ENCODE measurements around the gene SQOR. TPM values are rescaled to one million over a fixed set of nuclear protein-coding genes. Genes with fewer than 3 reads are reported as not detected.

SQOR gene
- total and polyA plus RNA-seq, 2 donors = 33.5 to 34.0 TPM

DNA sequence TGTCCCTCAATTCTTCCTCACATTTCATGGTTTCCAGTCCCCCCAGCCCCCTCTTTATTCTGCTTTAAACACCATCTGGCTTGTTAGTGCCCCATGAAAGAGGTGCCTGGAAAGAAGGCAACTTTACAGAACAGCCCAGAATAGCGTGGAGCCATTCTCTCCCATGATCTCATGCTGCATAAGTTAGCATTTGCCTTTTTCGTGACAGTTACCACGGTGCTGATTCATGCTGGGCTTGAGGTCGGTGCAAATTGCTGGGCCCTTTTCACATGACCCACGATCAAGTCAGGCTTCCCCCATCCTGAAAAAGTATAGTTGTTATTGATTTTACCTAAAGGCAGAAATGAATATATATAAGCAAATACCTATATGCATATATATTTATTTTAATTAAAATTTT lies 29.6 kb downstream of the SQOR start:
- Histone ChIP-seq H3K4me3 (ENCODE audit: low read length in 2 of 2) (no peak overlapping the region), H3K36me3 (ENCODE audit: control insufficient read depth in 2 of 2, insufficient read depth in 2 of 2, low read length in 1 of 2) (peaks cover 0 to 21% of the 10 kb centered on the region in 2 donors), H3K9me3 (ENCODE audit: control insufficient read depth in 2 of 2, insufficient read depth in 1 of 2, low read length in 1 of 2) (no peaks in the 10 kb centered on the region), H3K27me3 (ENCODE audit: control insufficient read depth in 2 of 2, insufficient read depth in 1 of 2, low read length in 1 of 2) (no peaks in the 10 kb centered on the region), H3K27ac (ENCODE audit: low read depth in 1 of 2, low read length in 1 of 2) (no peak overlapping the region), H3K4me1 (ENCODE audit: control insufficient read depth in 2 of 2, insufficient read depth in 2 of 2, low read length in 2 of 2) (no peaks in the 10 kb centered on the region)
- 62% methylated on average over 5 of the region's 5 CpGs for WGBS
- DNase-seq (ENCODE audit: low read depth in 6 of 9, low spot score in 9 of 9) = no peak

DNA sequence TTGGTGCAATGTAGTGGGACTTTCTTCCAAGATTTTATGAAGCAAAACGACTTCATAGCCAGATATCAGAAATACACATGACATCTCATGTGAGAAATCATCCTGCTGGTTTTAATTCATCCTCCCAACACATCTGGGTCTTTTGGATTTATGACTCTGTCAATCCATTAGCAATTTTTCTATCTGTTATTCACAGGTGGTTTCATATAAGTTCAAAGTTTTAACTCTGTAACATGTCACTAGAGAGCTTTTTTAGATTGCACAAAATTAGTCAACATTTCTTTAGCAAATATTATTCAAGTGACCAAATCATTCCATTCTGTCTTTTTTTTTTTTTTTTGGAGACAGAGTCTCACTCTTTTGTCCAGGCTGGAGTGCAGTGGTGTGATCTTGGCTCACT lies 30.4 kb downstream of the SQOR start:
- 87% methylated on average over 1 of the region's 1 CpG for WGBS
- no peak for DNase-seq (ENCODE audit: low read depth in 6 of 9, low spot score in 9 of 9)

DNA sequence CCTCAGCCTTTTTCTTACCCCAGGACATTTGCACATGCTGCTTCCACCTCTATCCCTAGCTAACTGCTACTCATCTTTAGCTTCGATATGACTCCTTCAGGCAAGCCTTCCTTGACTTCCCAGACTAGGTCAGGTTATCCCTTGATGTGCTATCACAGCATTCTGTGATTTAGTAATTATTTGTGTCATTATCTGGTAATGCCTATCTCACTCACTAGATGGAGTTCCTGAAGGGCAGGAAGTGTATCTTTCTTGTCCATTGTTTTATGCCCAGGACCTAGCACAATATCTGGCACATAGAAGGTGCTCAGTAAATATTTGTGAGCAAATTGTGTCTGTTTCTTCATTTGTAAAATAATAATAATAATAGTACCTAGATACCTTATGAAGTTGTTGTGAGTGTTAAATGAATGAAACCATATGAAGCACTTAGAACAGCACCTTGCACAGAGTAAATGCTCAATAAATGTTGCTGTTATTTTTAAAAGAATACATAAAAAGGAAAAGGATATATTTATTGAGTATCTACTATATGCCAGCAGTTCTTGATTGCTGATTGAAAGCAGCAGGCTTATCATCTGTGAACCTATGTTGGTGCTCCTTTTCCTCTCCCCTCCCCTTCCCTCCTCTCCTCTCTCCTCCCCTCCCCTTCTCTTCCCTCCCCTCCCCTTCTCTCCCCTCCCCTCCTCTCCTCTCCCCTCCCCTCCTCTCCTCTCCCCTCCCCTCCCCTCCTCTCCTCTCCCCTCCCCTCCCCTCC lies 31.5 kb downstream of the SQOR start:
- DNase-seq (ENCODE audit: low read depth in 6 of 9, low spot score in 9 of 9) = no peak
- WGBS = 98% methylated on average over 1 of the region's 1 CpG
- no peak overlapping the region for H3K27ac ChIP-seq (ENCODE audit: low read depth in 1 of 2, low read length in 1 of 2)
- H3K27me3 ChIP-seq (ENCODE audit: control insufficient read depth in 2 of 2, insufficient read depth in 1 of 2, low read length in 1 of 2) = no peaks in the 10 kb centered on the region
- H3K4me1 ChIP-seq (ENCODE audit: control insufficient read depth in 2 of 2, insufficient read depth in 2 of 2, low read length in 2 of 2) = no peaks in the 10 kb centered on the region
- H3K4me3 ChIP-seq (ENCODE audit: low read length in 2 of 2) = no peak overlapping the region
- H3K9me3 ChIP-seq (ENCODE audit: control insufficient read depth in 2 of 2, insufficient read depth in 1 of 2, low read length in 1 of 2) = no peaks in the 10 kb centered on the region
- H3K36me3 ChIP-seq (ENCODE audit: control insufficient read depth in 2 of 2, insufficient read depth in 2 of 2, low read length in 1 of 2) = peaks cover 0 to 15% of the 10 kb centered on the region in 2 donors

More for the DNA sequence above, 30.4 kb downstream of the SQOR start:
- H3K36me3 ChIP-seq (ENCODE audit: control insufficient read depth in 2 of 2, insufficient read depth in 2 of 2, low read length in 1 of 2) = peaks cover 0 to 20% of the 10 kb centered on the region in 2 donors
- H3K4me3 ChIP-seq (ENCODE audit: low read length in 2 of 2) = no peak overlapping the region
- H3K4me1 ChIP-seq (ENCODE audit: control insufficient read depth in 2 of 2, insufficient read depth in 2 of 2, low read length in 2 of 2) = no peaks in the 10 kb centered on the region
- H3K27me3 ChIP-seq (ENCODE audit: control insufficient read depth in 2 of 2, insufficient read depth in 1 of 2, low read length in 1 of 2) = no peaks in the 10 kb centered on the region
- no peak overlapping the region for H3K27ac ChIP-seq (ENCODE audit: low read depth in 1 of 2, low read length in 1 of 2)
- H3K9me3 ChIP-seq (ENCODE audit: control insufficient read depth in 2 of 2, insufficient read depth in 1 of 2, low read length in 1 of 2) = no peaks in the 10 kb centered on the region

DNA sequence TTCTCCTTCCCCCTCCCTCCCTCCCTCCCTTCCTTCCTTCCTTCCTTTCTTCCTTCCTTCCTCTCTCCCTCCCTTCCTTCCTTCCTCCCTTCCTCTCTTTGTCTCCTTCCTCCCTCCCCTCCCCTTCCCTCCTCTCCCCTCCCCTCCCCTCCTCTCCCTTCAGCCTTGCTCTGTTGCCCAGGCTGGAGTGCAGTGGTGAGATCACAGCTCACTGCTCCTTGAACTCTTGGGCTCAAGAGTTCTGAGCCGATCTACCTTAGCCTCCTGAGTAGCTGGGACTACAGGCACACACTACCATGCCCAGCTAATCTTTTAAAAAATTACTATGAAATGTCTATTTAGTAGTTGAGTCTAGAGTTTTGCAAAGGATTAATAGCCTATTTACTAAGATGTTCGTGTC lies 32.2 kb downstream of the SQOR start:
- Histone ChIP-seq H3K4me3 (ENCODE audit: low read length in 2 of 2) (no peak overlapping the region), H3K9me3 (ENCODE audit: control insufficient read depth in 2 of 2, insufficient read depth in 1 of 2, low read length in 1 of 2) (no peaks in the 10 kb centered on the region), H3K36me3 (ENCODE audit: control insufficient read depth in 2 of 2, insufficient read depth in 2 of 2, low read length in 1 of 2) (peaks cover 0 to 12% of the 10 kb centered on the region in 2 donors), H3K27me3 (ENCODE audit: control insufficient read depth in 2 of 2, insufficient read depth in 1 of 2, low read length in 1 of 2) (no peaks in the 10 kb centered on the region), H3K27ac (ENCODE audit: low read depth in 1 of 2, low read length in 1 of 2) (no peak overlapping the region), H3K4me1 (ENCODE audit: control insufficient read depth in 2 of 2, insufficient read depth in 2 of 2, low read length in 2 of 2) (no peaks in the 10 kb centered on the region)
- 95% methylated on average over 2 of the region's 2 CpGs for WGBS
- no peak for DNase-seq (ENCODE audit: low read depth in 6 of 9, low spot score in 9 of 9)

DNA sequence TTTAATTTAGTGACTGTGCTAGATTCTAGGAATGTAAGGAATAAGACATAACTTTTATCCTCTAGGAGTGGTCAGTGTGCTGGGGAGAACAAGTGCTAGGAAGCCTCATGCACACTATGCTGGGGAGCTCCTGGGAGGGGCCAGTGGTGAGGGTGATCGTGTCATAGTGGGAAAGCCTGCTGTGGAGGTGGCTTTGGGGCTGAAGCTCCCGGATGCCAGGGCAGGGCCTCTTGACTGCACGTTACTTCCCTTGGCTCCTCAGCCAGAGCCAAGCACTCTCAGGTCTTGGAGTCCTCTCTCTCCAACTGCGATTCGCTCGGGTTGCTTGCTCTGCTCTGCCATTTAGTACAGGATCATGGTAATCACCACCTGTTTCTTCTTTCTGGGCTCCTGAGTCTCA lies 33.6 kb downstream of the SQOR start:
- WGBS = 96% methylated on average over 6 of the region's 6 CpGs
- Histone ChIP-seq H3K27ac (ENCODE audit: low read depth in 1 of 2, low read length in 1 of 2) (no peak overlapping the region), H3K36me3 (ENCODE audit: control insufficient read depth in 2 of 2, insufficient read depth in 2 of 2, low read length in 1 of 2) (peaks cover 0 to 7% of the 10 kb centered on the region in 2 donors), H3K27me3 (ENCODE audit: control insufficient read depth in 2 of 2, insufficient read depth in 1 of 2, low read length in 1 of 2) (no peaks in the 10 kb centered on the region), H3K9me3 (ENCODE audit: control insufficient read depth in 2 of 2, insufficient read depth in 1 of 2, low read length in 1 of 2) (no peaks in the 10 kb centered on the region), H3K4me3 (ENCODE audit: low read length in 2 of 2) (no peak overlapping the region), H3K4me1 (ENCODE audit: control insufficient read depth in 2 of 2, insufficient read depth in 2 of 2, low read length in 2 of 2) (no peaks in the 10 kb centered on the region)
- no peak for DNase-seq (ENCODE audit: low read depth in 6 of 9, low spot score in 9 of 9)

DNA sequence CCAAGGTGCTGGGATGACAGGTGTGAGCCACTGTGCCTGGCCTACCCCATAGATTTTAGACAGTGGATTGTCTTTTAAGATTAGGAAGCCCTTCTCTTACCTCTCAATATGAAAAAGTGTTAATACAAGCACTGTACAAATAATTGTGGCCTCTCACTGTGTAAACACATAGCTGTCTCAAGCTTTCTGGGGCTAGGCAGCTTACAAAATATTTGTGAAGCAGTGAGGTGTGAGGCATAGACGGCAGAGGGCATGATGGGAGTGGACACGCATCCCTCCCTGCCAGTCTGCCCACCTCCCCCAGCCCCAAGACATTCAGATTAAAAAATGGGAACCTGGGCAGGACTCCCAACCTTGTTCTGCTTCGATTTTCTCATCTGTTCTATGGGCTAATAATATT lies 34.6 kb downstream of the SQOR start:
- H3K27ac ChIP-seq (ENCODE audit: low read depth in 1 of 2, low read length in 1 of 2) = no peak overlapping the region
- no peaks in the 10 kb centered on the region for H3K27me3 ChIP-seq (ENCODE audit: control insufficient read depth in 2 of 2, insufficient read depth in 1 of 2, low read length in 1 of 2)
- no peak overlapping the region for H3K4me3 ChIP-seq (ENCODE audit: low read length in 2 of 2)

DNA sequence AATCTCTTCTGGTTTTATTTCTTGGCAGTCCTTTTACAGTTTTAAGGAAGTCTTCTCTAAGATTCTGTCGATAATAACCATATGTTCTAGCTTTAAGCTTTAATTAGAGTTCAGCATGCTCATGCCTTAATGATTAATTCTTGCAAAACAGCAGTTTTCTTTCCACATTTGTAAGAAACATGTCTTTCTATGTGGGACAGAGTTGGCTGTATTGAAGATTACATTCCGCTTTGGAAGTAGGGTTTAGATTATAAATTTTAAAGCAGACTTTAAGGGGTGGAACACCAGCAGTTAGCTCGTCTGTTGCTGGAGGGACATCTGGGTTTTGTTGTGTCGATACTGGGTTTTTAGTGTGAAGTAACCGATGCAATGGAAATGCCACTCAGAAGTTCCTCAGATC lies 35.3 kb downstream of the SQOR start:
- no peaks in the 10 kb centered on the region for H3K4me1 ChIP-seq (ENCODE audit: control insufficient read depth in 2 of 2, insufficient read depth in 2 of 2, low read length in 2 of 2)
- no peak overlapping the region for H3K4me3 ChIP-seq (ENCODE audit: low read length in 2 of 2)
- 98% methylated on average over 5 of the region's 5 CpGs for WGBS
- H3K9me3 ChIP-seq (ENCODE audit: control insufficient read depth in 2 of 2, insufficient read depth in 1 of 2, low read length in 1 of 2) = no peaks in the 10 kb centered on the region
- H3K36me3 ChIP-seq (ENCODE audit: control insufficient read depth in 2 of 2, insufficient read depth in 2 of 2, low read length in 1 of 2) = peaks cover 0 to 12% of the 10 kb centered on the region in 2 donors
- no peak for DNase-seq (ENCODE audit: low read depth in 6 of 9, low spot score in 9 of 9)
- H3K27ac ChIP-seq (ENCODE audit: low read depth in 1 of 2, low read length in 1 of 2) = no peak overlapping the region
- H3K27me3 ChIP-seq (ENCODE audit: control insufficient read depth in 2 of 2, insufficient read depth in 1 of 2, low read length in 1 of 2) = no peaks in the 10 kb centered on the region

More for the DNA sequence above, 34.6 kb downstream of the SQOR start:
- no peaks in the 10 kb centered on the region for H3K4me1 ChIP-seq (ENCODE audit: control insufficient read depth in 2 of 2, insufficient read depth in 2 of 2, low read length in 2 of 2)
- H3K36me3 ChIP-seq (ENCODE audit: control insufficient read depth in 2 of 2, insufficient read depth in 2 of 2, low read length in 1 of 2) = peaks cover 0 to 6% of the 10 kb centered on the region in 2 donors
- WGBS = 92% methylated on average over 3 of the region's 3 CpGs
- no peak for DNase-seq (ENCODE audit: low read depth in 6 of 9, low spot score in 9 of 9)
- no peaks in the 10 kb centered on the region for H3K9me3 ChIP-seq (ENCODE audit: control insufficient read depth in 2 of 2, insufficient read depth in 1 of 2, low read length in 1 of 2)

DNA sequence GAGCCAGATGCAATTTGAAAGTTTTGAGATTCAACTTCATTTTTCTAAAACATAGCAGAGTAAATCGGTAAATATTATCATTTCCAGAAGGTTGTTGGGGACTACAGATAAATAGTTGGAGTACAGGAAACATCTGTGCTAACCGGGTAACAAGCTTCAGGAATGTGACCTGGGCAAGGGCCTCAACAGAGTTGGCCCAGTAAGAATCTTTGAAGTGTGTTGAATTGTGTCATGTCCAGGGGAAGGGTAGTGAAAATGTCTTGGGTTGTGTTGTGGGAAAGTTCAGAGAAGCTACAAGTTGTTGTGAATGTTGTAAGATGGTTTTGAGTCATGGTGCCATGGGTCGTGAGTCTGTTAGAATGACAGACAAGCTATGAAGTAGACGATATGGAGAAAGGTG lies 35.7 kb downstream of the SQOR start:
- no peaks in the 10 kb centered on the region for H3K27me3 ChIP-seq (ENCODE audit: control insufficient read depth in 2 of 2, insufficient read depth in 1 of 2, low read length in 1 of 2)
- no peaks in the 10 kb centered on the region for H3K9me3 ChIP-seq (ENCODE audit: control insufficient read depth in 2 of 2, insufficient read depth in 1 of 2, low read length in 1 of 2)
- WGBS = 93% methylated on average over 4 of the region's 4 CpGs
- no peak for DNase-seq (ENCODE audit: low read depth in 6 of 9, low spot score in 9 of 9)
- H3K36me3 ChIP-seq (ENCODE audit: control insufficient read depth in 2 of 2, insufficient read depth in 2 of 2, low read length in 1 of 2) = peaks cover 0 to 15% of the 10 kb centered on the region in 2 donors
- H3K27ac ChIP-seq (ENCODE audit: low read depth in 1 of 2, low read length in 1 of 2) = no peak overlapping the region
- H3K4me1 ChIP-seq (ENCODE audit: control insufficient read depth in 2 of 2, insufficient read depth in 2 of 2, low read length in 2 of 2) = no peaks in the 10 kb centered on the region
- H3K4me3 ChIP-seq (ENCODE audit: low read length in 2 of 2) = no peak overlapping the region

DNA sequence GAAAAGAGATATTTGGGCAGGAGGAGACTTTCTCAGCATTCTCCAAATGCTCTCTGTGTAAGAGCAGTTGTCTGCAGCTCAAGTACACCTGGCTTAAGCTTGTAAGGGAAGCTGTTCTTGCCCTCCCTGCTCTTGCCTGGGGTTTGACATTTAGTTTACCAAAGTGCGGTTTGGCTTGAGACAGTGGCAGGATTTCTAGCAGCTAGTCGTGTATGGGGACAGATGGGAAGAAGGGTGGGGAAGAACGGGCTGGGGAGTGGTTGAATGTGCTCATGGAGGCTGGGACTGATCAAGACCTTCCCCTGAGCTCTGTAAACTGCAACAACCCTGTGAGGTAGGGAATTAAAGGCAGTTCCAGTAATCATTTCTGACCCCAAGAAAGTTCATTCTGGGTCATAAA lies 39.8 kb downstream of the SQOR start:
- H3K4me3 ChIP-seq (ENCODE audit: low read length in 2 of 2) = no peak overlapping the region
- no peaks in the 10 kb centered on the region for H3K4me1 ChIP-seq (ENCODE audit: control insufficient read depth in 2 of 2, insufficient read depth in 2 of 2, low read length in 2 of 2)
- H3K36me3 ChIP-seq (ENCODE audit: control insufficient read depth in 2 of 2, insufficient read depth in 2 of 2, low read length in 1 of 2) = peaks cover 6 to 27% of the 10 kb centered on the region in 2 donors
- no peak for DNase-seq (ENCODE audit: low read depth in 6 of 9, low spot score in 9 of 9)
- no peaks in the 10 kb centered on the region for H3K9me3 ChIP-seq (ENCODE audit: control insufficient read depth in 2 of 2, insufficient read depth in 1 of 2, low read length in 1 of 2)
- H3K27ac ChIP-seq (ENCODE audit: low read depth in 1 of 2, low read length in 1 of 2) = no peak overlapping the region
- 92% methylated on average over 3 of the region's 3 CpGs for WGBS
- no peaks in the 10 kb centered on the region for H3K27me3 ChIP-seq (ENCODE audit: control insufficient read depth in 2 of 2, insufficient read depth in 1 of 2, low read length in 1 of 2)

Measured in thymus (tissue), 11 donors.